Hematopoietic multipotent progenitor cell treated with erythropoietin and hydrocortisone succinate and interleukin-3 and kit ligand, for 17 days (in vitro differentiated cells): ENCODE data around the gene GRHPR.

Experiments
- DNase-seq: peaks from one replicate; pipeline ENCODE4 v3.0.0-alpha.2; 2015; ENCODE audit warnings: low spot score

Gene GRHPR

DNA sequence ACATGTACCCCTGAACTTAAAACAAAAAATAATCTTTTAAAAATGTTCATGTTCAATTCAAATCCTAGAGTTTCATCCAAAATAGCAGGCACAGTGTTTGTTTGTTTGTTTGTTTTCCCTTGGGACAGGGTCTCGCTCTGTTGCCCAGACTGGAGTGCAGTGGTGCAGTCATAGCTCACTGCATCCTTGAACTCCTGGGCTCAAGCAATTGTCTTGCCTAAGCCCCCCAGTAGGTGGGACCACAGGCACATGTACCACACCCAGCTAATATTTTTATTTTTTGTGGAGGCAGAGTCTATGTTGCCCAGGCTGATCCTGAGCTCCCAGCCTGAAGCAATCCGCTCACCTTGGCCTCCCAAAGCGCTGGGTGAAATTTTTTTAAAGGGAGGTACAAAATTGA lies 58.3 kb downstream of the GRHPR start:
- DNase-seq: no peak

DNA sequence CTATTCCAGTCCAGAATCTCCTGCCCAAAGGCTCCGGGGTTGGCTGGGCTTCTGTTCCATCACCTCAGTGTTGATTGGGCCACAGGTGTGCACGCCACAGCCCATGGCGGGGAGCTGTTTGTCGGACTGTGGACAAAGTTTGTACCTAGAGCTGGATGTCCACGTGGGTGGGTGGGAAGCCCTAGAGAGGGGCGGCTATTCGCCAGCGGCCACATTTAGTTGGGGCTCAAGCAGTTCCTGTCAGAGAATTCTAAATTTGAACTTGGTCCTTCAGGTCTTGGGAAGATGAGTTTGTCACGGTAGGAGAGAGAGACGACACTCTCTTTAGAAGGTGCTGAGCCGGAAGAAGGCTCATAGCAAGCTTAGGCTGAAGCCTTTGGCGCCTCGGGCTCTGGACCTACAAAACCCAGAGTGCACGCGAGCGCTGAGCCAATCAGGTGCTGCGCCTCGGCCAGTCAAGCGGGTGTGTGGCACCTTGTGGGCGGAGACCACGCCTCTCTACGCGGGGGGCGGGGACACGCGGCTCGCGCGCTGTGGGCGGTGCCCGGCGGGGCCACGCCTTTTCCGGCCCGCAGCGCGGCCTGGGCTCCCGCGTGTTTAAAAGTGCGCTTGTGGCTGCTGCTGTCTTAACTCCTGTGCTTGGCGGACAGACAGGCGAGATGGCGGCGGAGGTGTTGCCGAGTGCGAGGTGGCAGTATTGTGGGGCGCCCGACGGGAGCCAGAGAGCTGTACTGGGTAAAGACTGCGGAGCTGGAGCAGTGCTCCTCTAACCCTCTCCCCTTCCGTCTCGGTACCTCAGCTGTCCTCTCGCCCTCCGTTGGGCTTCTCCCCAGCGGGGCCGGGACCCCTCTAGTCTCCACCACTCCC lies 63.1 kb downstream of the GRHPR start, which contains the start of gene POLR1E:
Gene POLR1E (plus strand): TSS at position 560 of the 867 bp plus-strand sequence. CDS start 100 bp downstream, at position 660.
- DNase-seq: peak; percentile 94

DNA sequence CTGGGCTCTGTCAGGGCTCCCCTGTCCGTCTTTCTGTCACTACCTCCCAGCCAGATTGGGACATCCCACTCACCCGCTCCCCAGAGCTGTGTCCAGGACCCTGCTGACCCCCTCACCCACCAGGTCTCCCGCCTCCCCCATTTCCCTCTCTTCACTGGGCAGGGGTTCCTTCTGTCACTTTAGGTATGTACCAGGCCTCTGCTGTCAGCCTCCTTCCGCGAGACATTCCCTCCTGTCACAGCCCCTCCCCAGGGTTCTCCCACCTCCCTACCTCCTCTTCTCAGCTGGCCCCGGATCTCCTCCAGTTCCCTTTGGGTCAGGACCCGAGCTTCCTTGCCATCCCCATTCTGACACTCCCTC lies 63.7 kb downstream of the GRHPR start:
- no peak for DNase-seq
